C4-2B (cell line): Measurements from ENCODE around the gene FAS.

Experiments
- ZFX ChIP-seq: fragments of 450-650 bp; IDR thresholded peaks from 2 replicates; pipeline ENCODE4 v1.6.1; 2017
- TF ChIP-seq, protein P1 (sequence below): fragments of 450-650 bp; conservative IDR thresholded peaks from 2 replicates; pipeline ENCODE4 v1.5.1; 2017; ENCODE audit warnings: mild to moderate bottlenecking

DNA sequence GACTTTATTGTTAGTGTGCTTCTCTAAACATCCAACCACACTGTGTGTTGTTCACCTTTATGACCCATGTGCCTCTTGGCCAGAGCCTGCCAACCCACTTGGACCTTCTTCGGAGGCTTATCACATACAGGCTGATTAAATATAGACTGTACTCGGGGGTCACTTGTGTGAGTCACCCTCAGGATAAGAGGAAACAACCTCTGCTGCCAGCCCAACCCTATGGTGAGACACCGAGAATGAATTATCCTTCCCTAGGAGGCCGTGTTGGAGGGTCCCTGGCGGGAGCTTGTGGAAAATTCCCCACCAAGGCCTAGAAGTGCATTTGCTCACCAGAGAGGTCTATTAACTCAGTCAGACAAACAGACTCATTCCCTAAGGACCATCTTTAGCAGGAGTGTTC, 63.0 kb downstream of the FAS start:
- TF ChIP-seq, protein P1, sequence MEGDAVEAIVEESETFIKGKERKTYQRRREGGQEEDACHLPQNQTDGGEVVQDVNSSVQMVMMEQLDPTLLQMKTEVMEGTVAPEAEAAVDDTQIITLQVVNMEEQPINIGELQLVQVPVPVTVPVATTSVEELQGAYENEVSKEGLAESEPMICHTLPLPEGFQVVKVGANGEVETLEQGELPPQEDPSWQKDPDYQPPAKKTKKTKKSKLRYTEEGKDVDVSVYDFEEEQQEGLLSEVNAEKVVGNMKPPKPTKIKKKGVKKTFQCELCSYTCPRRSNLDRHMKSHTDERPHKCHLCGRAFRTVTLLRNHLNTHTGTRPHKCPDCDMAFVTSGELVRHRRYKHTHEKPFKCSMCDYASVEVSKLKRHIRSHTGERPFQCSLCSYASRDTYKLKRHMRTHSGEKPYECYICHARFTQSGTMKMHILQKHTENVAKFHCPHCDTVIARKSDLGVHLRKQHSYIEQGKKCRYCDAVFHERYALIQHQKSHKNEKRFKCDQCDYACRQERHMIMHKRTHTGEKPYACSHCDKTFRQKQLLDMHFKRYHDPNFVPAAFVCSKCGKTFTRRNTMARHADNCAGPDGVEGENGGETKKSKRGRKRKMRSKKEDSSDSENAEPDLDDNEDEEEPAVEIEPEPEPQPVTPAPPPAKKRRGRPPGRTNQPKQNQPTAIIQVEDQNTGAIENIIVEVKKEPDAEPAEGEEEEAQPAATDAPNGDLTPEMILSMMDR: no peak
- TF ChIP-seq ZFX: no peak
